Keratinocyte (primary cell): ENCODE measurements around the gene FBXL12.

Source experiments
- CTCF ChIP-seq, 3 experiments: IDR thresholded peaks in 1 of 3; conservative IDR thresholded peaks in 1 of 3; optimal IDR thresholded peaks in 1 of 3; 2 replicates in 2 of 3; 3 replicates in 1 of 3; pipeline versions ENCODE3 to v1.5.1; 2011; ENCODE audit warnings: low read length in 3 of 3, mild to moderate bottlenecking in 3 of 3, moderate library complexity in 2 of 3, control low read depth in 1 of 3, inconsistent platforms in 1 of 3; ENCODE audit not compliant: insufficient read depth in 2 of 3; ENCODE audit errors: extremely low read depth in 1 of 3
- EZH2 ChIP-seq: IDR thresholded peaks from one replicate; pipeline ENCODE4 v1.6.1; 2012; ENCODE audit warnings: inconsistent platforms, mild to moderate bottlenecking, low read length, moderate library complexity

- TF ChIP-seq CTCF (optimal IDR thresholded peaks at IDR 0.05 in 1 of 3, IDR thresholded peaks at IDR 0.05 in 1 of 3, conservative IDR thresholded peaks at IDR 0.05 in 1 of 3; ENCODE audit: extremely low read depth in 1 of 3, insufficient read depth in 2 of 3, low read length in 3 of 3) = no peak
- TF ChIP-seq EZH2 = no peak
Measured at GRCh38 chr19:9808855-9809824, 9.7 kb downstream of the FBXL12 start.
